Pulmonary artery endothelial cell (primary cell): ENCODE results near the gene NUDT8. TPM values are rescaled to one million over a fixed set of nuclear protein-coding genes. Genes with fewer than 3 reads are reported as not detected.
"Not testable (repeated sequence)": the region's sequence is repeated elsewhere in the genome, so short reads cannot be mapped to it uniquely, and the experiment has no call there.

Experiments used
- DNase-seq: peaks from one replicate; pipeline ENCODE4 v3.0.0-alpha.2; 2011; ENCODE audit warnings: low read depth, low spot score
- total RNA-seq: library from RNA; depleted of rRNA; stranded (reverse); fragments of >200 nt; gene quantifications from 2 replicates; pipeline ENCODE4 v1.2.3, GENCODE V29; 2014

Gene NUDT8
- total RNA-seq, 1 donor from 2014 or later: 16.3 TPM

DNA sequence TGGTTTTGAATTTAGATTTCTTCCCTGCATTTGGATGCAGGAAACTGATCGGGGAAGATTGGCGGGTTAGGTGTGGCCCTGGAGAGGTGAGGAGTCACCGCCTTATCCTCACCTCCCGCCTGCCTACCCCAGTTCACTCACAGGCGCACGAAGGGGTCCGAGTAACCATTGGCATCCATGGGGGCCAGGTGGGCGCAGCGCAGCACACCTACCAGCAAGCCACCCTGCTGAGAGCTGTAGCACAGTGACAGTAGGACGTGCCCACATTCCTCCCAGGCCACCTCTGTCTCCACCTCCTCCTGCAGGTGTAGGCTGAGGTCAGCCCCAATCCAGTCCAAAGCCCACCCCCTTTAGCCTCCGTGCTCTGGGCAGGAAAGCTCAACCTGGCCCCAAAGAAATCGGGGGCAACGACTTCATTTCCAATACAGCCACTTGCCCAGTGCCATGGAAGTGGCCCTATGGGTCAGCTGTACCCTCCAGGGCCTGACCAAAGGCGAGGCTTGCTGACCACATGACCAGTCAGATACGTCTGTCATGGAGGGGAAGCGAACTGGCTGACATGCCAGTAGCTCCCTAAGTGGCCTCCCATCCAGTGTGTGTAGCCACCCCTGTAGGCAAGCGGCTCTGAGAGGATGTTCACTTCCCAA lies 16.3 kb downstream of the NUDT8 start:
- DNase-seq: no peak

DNA sequence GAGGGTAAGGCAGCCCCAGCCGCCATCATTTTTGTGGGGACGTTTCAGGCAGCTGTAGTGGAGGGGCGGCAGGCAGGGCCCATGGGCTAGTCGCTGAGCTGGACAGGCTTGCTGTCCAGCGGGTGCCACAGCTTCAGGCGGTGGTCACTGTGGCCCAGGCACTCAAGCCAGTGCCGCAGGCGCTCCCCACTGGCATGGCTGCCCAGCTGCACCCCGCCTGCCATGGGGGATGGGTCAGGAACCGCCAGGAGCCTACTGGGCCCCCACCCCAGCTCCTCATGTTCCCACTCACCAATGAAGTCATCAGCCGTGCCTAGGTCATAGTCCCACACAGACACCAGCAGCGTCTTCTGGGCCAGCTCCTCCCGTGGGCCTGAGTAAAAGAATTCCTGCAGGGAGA lies 17.0 kb downstream of the NUDT8 start:
- DNase-seq: no peak

DNA sequence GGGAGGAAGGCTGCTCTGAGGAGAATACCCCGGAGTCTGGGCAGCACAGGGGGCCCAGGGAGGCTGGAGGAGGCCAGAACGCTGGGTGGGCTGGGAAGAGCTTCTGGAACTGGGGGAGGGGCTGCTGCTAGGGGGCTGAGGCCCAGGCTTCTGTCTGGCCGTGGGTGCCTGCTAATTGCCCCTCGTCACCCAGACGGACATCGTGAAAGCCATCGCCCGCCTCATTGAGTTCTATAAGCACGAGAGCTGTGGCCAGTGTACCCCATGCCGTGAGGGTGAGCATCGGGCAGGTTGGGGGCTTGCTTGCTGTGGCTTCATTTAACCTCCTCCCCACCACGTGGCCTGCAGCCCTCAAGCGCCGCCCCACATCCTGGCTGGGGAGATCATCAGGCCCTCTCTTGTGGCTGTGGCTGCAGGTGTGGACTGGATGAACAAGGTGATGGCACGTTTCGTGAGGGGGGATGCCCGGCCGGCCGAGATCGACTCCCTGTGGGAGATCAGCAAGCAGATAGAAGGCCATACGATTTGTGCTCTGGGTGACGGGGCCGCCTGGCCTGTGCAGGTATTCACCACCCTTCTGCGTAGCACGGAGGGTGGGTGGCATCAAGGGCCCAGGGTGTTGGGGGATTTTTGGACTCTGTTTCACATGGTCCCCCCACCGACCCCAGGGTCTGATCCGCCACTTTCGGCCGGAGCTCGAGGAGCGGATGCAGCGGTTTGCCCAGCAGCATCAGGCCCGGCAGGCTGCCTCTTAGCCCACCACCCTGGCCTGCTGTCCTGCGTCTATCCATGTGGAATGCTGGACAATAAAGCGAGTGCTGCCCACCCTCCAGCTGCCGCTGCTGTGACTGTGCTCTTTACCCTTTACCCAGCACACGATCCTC lies 17.8 kb downstream of the NUDT8 start:
- no peak for DNase-seq

DNA sequence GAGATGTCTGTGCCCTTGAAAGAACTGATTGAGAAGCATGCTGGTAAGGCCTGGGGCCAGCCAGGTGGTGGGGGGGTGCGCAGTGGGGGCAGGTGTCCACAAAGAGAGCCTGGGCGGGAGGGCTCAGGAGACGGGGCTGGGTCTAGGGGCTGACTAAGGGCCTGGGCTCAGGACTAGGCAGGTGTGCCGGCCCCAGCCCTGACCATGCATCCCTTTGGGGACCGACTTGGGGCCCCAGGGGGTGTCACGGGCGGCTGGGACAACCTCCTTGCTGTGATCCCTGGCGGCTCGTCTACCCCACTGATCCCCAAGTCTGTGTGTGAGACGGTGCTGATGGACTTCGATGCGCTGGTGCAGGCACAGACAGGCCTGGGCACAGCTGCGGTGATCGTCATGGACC lies 18.6 kb downstream of the NUDT8 start:
- DNase-seq: no peak

DNA sequence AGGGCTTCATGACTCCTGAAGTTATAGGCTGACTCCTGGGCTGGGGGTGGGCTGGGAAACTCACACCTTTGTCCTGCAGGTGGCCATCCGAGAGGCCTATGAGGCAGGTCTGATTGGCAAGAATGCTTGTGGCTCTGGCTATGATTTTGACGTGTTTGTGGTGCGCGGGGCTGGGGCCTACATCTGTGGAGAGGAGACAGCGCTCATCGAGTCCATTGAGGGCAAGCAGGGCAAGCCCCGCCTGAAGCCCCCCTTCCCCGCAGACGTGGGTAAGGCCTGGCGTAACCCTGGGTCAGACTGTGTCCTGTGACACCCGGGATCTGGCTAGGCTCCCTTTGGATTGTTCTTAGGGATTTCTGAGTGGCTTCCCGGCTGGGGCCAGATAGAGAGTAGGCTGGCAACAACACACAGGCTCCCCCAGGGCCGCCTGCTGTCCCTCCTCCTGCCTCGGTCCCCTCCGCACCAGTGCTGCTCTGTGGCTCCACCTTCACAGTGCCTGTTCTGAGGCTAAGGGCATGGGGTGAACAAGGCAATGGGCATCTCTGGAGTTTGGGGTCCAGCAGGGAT lies 19.4 kb downstream of the NUDT8 start:
- DNase-seq: no peak

DNA sequence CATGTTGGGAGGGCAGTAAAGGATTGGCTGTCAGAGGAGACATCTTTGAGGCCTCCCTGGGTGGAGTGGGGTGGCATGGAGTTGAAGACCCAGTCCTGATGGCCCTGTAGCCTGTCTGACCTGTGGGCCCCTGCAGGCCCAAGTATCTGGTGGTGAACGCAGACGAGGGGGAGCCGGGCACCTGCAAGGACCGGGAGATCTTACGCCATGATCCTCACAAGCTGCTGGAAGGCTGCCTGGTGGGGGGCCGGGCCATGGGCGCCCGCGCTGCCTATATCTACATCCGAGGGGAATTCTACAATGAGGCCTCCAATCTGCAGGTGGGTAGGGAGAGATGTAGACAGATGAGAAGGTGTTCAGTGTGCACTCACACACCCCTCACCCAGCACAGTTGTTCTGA lies 20.4 kb downstream of the NUDT8 start:
- DNase-seq: no peak

DNA sequence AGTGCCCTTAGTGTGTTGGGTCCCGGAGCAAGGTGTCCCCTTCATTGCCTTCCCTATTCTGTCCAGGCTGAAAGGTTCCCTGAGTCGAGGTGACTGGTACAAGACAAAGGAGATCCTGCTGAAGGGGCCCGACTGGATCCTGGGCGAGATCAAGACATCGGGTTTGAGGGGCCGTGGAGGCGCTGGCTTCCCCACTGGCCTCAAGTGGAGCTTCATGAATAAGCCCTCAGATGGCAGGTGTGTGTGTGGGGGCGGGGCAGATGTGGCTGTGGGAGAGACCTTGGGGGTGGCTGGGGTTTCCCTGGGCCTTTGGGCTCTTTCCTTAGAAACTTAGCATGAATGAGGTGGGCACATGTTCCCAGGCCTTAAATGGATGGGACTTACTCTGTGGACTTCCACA lies 21.3 kb downstream of the NUDT8 start:
- DNase-seq: no peak

DNA sequence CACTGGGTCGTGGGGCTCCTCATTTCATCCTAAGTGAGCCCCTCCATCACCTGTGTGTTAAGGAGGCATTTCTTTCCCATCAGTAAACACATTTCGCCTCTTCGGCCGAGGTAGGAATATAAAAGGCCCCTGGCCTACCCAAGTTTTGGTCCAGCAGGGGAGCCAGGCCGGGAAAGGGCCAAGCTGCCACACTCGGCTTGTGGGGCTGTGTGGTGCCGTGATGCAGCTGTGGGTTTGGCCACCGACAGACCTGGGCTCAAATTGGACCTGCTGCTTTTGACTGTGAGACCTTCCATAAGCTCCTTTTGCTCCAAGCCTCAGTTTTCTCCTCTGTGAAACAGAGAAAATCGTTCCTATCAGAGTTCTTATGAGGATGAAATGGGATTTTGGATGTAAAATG lies 22.2 kb downstream of the NUDT8 start:
- no peak for DNase-seq

DNA sequence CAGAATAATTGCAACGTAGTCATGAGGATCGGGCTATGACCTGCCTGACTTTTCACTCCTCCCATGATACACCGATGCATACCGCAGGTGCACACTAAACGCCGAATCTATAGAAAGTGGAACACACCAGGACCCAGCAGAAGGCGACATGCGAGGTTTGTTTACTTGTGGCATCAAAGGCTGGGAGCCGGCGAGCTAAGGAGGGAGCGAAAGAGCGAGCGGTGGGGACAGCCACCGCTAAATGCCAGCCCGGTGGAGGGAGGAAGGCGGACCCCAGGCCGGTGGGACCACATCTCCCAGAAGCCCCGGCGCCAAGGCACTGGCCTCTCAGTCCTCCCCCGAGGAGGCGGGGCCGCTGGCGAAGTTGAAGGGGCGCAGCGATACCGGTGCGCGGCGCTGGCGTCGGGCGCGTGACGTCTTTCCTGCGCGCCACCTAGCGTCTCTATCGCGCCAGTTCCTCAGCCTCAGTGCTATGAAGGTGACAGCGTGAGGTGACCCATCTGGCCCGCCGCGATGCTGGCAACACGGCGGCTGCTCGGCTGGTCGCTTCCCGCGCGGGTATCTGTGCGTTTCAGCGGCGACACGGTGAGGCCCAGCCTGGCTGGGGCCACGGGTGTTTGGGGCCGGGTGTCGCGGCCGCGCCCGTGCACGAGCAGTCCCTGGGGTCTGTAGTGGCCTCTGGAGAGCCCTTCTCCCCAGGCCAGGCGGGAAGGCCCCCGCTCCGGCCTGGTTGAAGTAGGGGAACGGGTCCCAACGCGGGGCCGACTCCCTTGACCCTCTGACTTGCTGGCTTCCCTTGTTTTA lies 23.0 kb downstream of the NUDT8 start, which contains the start of gene NDUFV1:
NDUFV1 (plus strand) TSS at position 445 of the 804 bp plus-strand sequence; CDS start at position 514, 69 bp downstream.
- peak; percentile 67 for DNase-seq

DNA sequence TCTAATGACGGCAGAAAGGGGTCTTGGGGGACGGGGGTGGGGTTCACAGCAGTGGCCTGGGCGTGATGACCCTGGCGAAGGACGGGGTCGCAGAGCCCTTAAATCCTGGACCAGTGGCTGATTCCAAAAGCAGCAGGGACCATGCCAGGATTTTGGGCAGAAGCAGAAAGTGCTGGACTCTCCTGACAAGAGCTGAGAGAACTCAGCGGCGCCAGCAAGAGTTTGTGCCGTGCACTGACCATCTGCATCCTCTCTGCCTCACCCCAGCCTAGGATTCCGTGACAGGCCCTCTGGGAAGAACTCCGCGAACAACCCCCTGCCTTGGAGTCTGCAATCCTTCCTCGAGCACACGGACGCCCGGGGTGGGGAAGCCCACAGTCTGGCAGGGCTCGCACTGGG lies 23.6 kb downstream of the NUDT8 start:
- DNase-seq: no peak

DNA sequence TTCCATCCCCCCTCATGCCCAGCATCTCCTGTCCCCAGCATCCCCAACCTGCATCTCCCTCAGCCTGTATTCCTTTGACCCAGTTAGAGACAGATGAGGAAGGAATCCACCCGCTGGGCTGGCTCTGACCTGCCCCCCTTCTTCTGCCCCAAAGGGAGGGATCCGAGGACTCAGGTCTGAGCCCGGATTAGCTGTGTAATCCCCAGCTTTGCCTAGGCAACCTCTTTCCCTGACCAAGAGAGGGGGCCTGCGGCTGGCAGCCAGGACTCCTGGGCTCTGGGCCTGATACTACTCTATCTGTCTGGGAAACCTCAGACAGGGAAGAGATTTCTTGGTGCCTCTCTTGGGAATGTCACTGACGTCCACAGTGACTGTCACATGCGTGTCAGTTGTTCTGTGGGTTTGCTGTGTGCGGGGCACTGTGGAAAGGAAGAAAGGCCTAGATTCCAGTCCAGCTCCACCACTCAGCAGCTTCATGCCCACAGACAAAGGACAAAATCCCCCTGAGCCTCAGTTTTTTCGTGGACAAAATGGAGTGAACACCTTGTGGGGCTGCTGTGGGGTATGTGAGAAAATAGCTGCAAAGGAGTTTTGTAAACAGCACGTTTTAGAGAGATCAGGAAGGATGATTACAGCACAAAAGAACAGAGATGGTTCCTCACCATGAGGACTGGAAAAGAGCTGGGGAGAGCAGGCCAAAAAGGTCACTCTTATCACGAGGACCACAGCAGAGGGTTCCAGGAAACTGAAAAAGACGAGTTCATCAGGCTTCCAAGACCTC lies 24.3 kb downstream of the NUDT8 start:
- DNase-seq: no peak

DNA sequence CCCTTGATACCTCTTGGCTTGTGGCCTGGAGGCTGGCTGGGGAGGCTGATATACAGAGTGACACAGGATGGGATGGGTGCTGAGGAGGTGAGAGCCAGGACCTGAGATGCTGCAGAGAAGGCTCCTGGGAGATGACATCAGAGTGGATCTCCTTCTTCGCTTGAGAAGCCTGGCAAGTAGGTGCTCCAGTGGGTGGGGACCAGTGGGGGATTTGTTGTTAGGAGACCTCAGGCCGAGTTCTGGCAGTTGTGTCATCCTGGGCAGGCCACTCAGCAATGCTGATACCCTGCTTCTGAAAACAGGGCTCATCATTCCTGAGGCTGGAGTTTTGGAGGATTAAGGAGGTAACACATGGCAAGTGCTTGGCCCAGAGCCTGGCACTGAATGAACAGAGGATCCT lies 24.9 kb downstream of the NUDT8 start:
- DNase-seq: no peak

DNA sequence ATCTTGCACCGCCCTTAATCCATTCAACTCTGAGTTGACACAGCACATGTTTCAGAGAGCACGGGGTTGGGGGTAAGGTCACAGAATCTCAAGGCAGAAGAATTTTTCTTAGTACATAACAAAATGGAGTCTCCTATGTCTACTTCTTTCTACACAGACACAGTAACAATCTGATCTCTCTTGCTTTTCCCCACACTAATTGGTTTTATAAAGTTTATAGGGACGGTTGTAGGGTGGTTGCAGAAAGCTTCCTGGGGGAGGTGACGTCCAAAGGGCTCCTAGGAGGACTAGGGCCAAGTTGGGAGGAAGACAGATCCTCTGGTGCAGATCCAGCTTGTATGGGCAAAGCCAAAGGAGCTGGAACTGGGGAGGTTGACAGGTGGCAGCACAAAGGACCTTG lies 25.6 kb downstream of the NUDT8 start:
- DNase-seq: not testable (repeated sequence)

DNA sequence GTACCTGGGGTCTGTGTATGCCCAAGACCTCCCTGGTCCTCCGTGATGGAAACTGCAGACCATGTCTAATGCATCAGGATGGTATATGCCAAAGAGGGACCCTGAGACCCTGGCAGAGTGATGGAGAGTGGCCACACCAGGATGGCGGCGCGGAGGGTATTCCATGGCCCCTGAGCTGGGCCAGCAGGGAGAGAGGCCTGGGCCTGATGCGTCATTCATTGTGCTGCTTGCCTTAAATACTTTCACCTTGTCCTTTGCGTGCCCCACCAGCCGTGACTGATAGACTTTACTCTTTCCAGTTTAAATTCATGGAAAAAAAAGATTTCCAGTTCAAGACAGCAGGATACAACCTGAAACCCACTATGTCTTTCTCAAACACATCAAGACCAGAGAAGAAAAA lies 28.6 kb downstream of the NUDT8 start:
- DNase-seq: no peak

DNA sequence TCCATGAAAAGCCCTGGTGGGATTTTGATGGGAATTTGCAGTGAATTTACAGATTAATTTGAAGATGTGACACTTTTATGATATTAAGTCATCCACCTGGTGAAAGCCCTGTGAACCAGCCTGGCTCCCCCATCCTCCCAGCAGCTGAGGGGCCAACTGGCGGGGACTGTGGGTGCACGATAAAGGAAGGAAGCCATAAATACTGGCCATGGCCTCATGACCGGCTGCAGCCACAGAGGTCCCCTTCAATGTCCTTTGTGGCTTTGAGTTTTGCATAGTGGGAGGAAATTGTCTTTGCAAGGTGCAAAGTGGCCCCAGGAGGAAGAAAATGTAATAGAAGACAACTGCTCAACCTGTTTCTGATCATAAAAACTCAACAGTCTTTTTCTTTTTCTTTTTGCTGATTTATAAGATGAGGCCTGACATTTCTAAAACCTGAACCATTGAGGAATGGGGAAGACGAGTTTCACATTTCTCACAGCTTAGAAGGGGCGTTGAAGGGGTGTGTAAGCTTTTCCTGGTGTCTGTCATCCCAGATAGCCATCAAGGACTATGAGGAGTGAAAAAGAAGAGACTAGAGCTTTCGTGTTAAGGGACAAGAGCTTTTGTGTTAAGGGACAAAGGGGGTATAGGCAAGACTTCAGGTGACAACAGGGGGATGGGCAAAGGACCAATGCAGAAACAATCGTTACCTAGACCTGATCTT lies 29.3 kb downstream of the NUDT8 start:
- DNase-seq: no peak

DNA sequence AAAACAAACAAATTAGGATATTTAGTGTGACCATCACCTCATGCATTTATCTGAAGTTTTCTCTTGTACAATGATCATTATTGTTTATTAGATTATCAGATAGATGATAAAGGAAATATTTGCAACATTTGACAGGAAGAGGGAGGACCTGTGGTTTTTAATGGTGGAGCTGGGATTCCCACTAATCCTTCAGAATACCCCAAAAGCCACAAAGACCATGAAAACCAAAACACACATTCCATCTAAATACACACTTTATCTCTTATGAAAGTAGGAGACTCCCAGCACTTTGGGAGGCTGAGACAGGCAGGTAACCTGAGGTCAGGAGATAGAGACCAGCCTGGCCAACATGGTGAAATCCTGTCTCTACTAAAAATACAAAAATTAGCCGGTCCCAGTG lies 30.6 kb downstream of the NUDT8 start:
- no peak for DNase-seq

DNA sequence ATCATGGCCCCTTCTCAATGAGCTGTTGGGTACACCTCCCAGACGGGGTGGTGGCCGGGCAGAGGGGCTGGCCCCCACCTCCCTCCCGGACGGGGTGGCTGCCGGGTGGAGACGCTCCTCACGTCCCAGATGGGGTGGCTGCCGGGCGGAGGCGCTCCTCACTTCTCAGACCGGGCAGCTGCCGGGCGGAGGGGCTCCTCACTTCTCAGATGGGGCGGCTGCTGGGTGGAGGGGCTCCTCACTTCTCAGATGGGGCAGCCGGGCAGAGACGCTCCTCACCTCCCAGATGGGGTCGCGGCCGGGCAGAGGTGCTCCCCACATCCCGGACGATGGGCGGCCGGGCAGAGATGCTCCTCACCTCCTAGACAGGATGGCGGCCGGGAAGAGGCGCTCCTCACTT lies 31.8 kb downstream of the NUDT8 start:
- not testable (repeated sequence) for DNase-seq

DNA sequence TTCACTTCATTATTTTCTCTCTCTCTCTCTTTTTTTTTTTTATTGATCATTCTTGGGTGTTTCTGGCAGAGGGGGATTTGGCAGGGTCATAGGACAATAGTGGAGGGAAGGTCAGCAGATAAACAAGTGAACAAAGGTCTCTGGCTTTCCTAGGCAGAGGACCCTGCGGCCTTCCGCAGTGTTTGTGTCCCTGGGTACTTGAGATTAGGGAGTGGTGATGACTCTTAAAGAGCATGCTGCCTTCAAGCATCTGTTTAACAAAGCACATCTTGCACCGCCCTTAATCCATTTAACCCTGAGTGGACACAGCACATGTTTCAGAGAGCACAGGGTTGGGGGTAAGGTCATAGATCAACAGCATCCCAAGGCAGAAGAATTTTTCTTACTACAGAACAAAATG lies 32.3 kb downstream of the NUDT8 start:
- not testable (repeated sequence) for DNase-seq

DNA sequence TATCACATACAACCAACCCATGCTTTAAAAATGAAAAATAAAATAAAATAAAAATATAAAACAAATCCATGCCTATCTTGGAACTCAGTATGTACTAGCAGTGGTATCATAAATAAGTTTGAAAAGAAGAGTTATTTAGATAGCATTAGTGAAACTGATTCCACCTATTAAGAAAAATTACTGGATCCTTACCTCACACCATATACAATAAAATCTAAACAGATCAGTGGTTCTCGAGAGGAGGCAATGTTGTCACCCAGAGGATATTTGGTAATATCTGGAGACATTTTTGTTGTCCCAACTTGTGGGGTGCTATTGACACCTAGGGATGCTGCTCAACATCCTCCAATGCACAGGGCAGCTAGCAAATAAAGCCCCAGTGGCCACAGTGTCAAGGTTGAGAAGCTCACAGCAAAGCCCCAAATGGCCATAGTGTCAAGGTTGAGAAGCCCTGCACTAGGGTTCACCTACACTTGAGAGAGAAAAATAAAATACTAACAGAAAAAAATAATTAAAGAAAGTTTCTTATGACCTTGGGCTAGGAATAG lies 32.9 kb downstream of the NUDT8 start:
- DNase-seq: no peak

DNA sequence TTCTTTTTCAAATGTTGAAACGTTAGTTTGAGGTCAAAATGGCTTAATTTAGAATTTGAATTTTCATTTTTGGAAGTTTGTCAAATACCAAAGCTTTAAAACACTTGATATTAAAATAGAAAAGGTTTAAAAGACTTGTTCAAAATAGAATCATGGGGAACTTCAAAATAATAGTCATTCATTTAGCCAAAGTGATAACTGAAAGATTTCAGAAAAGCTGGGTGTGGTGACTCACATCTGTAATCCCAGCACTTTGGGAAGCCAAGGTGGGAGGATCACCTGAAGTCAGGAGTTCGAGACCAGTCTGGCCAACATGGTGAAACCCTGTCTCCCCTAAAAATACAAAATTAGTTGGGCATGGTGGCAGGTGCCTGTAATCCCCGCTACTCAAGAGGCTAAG lies 35.3 kb downstream of the NUDT8 start:
- DNase-seq: no peak
